ENCODE results near the gene ELMO1.

Gene ELMO1

DNA sequence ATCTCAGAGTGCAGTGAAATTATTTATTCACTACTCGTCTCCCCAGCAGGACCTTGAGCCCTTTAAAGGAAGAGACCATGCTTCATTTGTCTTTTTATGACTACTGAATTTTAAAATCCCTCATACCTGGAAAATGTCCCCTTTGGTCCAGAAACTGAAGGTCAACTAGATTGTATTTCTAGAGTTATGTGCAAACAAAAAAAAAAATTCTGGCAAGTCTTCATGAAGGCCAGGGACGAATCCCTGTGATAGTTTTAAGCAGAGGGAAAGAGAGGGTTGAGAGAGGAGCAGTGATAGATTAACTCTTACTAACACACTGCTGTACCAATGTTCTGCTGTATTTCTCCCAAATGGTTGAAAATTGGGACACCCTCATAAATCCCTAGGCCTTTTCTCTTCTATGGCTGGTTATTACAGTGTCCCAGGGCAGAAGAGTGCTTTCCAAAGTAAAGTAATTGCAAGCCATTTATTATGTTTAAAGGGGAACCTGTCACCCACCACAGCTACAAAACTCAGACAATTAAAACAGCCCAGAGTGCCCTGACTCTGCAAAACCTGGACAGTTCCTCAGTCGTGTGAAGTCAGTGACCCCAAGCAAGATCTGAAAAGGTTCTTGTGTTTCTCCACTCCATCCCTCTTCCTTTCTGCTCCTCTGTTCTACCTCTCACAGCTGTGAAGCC lies 541.6 kb downstream of the ELMO1 start:
- DNase-seq = peak; percentile 12

DNA sequence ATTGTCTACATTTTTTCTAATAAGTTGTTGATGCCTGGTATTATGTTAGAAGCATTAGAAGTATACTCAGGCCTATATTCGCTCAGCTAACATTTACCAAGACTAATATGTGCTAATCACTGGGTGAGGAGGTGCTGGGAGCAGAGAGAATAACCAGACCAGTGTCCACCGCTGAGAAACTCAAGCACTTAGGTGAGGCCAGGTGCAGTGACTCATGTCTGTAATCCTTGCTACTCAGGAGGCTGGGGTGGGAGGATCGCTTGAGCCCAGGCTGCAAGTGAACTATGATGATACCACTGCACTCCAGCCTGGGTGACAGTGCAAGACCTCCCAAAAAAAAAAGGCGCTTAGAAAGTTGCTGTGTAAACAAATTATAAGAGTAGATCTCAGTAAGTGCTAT lies 542.2 kb downstream of the ELMO1 start:
- no peak for DNase-seq

DNA sequence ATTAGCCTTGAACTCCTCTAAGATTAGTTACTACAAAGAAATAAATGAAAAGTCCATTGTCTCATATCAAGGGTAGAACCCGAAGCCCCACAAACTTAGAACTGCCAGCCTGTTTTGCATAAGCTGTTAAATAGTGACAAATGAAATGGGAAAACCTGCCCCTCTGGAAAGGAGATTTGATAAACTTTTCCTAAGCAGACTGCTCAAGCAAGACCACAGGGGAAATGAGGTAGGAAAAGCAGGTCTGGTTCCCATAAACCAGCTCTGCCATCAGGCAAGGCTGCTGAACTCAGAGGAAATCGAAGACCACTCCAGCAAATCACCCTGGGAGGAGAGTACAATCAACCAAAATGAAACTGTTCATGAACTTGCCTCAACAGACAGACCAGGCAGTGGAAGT lies 542.8 kb downstream of the ELMO1 start:
- DNase-seq = peak; percentile 8

DNA sequence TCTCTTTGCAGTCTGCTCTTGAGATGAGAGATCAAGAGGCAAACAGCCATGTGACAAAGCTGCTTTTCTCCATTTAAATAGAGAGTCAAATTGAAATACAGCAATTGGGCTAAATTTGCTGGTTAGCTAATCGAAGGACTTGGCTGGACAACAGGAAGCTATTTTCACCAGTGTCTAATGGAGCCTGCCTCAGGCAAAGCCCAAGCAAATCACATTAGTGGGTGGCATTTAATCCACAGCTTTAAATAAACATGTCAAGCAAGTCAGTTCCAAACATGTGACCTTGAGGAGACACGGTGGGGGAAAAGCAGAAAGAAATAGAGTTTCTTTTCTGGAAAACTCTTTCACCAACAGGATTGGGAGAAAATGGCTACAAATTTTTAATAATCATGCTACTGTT lies 543.9 kb downstream of the ELMO1 start:
- no peak for DNase-seq

DNA sequence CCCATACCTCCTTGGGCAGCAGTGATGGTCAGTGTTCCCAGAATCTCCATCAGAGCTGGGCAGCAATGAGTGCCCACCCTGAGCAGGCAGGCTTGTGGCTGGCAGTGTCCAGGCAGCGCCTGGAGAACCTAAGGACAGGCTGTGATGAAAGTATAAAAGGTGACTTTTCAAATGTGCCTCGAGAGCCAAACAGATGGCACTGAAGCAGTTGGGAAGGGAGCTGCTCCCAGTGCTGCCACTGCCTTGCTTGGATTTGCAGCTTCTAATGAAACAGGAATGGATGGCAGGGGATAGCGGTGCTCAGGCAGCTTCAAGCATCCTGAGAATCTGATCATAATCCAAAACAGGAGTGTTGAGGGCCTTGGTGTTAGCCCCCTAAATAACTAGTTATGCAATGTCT lies 544.6 kb downstream of the ELMO1 start:
- no peak for DNase-seq

DNA sequence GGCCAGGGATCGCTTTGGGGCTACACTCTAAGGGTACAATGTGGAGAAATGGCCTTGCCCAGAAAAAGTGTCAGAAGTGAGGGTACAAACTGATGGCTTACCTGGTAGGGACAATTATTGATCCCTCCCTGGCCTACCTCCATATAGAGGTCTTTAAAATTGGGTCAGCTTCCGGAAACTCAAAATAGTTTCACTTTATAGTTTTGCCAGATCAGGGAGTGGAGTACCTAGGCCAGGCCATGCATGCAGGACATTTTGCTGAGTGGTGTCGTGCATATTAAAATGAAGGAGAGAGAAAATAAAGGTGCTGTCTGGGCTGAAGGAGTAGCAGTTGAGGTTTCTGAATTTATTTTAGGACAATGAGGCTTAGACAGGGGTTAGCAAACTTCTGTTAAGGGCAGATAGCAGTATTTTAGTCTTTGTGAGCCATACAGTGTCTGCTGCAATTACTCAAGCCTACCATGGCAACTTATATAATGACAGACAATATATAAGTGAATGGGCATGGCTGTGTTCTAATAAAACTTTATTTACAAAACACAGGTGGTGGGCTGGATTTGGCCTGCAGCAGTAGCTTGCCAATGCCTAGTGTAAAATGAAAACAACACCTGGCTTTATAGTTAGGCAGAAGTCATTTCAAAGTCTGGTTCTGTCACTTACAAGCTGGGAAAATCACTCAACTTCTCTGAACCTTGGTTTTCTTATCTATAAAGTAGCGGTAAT lies 547.5 kb downstream of the ELMO1 start:
- DNase-seq = no peak

DNA sequence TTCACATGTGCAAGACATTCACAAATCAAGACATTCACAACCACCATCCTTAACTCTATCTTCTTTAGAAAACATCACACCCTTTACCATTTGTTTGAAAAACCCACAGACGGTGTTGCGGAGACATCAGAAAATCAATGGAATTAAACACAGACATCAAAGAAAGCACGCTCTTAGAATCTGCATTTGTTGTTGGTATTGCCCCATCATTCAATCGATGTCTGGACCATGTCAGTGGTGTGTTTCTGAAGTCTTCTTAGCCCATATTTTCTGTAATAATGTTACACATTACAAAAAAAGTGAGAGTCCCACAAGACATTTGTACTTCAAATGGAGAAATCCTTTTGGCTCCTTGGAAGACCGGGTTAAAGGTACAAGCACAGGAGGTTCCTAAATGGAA lies 550.5 kb downstream of the ELMO1 start:
- DNase-seq = no peak

DNA sequence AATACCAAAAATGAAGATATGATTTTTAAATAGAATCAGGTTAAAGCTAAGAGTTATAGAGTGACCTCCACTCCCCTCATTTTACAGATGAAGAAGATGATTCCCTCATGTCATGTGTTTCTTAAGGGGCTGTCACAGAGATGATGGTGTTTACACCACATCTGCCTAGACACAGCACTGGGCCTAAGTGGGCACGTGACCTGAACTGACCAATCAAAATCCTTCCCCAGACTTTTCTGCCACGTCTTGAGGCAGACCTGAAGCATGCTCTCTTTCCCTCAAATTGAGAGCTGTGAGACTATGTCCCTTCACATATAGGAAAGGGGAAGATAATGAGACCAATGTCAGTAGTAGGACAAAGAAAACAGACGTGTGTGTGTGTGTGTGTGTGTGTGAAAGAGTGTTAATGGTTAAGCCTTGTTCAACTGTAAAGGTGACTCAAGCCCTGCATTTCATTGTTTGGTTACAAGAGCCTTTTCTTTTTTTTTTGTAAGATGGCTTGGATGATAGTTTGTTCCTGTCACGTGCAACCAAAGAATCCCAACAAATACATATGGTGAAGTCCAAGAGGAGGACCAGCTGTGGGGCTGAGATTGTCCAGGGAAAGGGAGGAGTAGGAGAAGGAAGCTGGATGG lies 551.6 kb downstream of the ELMO1 start:
- DNase-seq = no peak

DNA sequence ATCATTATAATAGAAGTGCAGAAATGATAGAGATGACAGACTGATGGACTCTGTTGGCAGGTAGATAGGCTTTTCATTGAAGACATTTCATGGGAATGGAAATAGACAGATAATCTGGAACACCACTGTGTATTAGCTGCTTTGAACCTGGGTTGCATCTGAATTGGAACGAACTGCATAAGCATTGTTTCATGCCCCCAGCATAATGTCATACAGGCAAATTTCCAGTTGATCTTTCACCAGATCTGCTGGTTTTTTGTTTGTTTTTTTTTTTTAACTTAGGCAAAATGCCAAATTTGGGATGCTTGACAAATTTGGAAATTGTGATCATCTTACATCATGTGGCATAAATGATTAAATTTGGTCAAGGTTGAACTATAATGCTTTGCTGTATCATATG lies 552.2 kb downstream of the ELMO1 start:
- DNase-seq = no peak

DNA sequence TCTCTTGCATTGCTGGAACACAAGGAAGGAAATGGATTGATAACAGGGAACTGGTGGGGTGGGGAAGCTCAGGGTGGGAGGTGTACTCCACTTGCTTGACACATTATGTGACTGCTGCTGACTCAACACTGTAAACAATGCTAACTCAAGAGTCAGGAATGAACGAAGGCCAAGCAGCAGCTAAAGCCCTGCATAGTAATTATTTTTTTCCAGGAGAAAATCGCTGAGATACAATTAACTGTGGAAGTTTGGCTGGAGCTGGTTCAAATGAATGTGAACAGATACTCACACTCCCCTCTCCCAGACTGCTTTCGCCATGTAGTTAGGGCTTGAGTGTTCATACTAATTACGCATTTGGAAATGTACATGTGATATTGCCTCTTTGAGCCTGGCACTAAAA lies 553.5 kb downstream of the ELMO1 start:
- DNase-seq = no peak

DNA sequence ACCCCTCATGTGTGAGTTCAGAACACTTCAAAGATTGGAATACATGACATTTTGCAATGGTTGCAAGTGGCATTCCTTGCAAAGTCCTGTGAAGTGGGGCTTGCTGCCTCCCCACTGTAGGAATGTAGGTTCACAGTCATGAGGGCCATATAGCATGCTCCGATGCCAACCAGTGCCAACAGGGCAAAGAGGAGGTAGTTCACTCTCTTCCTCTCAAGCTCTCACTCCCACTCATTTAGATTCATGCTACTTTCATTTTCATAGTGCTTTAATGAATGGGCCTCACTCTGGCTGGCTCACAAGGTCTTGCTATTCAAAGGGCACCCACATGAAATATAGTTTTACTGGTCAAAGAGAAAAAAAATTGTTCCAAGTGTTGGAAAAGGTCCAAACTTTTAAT lies 554.5 kb downstream of the ELMO1 start:
- DNase-seq = no peak

DNA sequence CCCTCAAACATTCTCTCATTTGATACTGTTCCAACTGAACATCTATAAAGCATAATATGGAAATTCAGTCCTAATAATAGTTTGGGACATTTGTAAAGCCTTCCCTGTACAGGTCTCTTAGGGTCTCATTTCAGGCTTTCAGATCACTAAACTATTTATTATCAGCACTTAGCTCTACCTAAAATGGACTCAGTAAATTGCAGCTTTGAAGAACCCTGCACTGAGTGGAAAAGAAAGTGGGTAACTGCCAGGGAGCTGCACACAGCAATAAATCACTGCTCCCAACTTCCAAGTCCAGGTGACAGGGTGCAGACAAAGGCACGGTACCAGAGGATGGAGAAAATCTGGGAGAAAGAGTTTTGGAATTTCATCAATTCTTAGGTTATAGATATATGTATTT lies 559.5 kb downstream of the ELMO1 start:
- no peak for DNase-seq

DNA sequence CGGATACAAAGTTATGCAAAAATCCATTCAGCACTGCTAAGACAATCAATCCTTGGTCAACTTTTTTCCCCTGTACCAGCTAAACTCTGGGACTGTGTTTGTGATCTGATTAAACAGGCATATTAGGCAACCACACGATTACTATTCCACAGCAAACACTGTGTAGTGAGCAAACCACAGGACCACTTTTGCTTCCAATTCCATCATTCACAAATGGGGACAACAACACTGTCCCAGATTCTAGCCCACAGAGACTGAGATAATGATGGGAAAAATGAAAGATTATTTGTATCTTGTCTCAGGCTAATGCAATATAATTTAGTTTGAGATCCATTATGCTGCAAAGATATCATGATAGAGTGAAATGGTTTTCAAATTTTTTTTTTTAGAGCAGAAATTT lies 560.7 kb downstream of the ELMO1 start:
- DNase-seq = no peak

DNA sequence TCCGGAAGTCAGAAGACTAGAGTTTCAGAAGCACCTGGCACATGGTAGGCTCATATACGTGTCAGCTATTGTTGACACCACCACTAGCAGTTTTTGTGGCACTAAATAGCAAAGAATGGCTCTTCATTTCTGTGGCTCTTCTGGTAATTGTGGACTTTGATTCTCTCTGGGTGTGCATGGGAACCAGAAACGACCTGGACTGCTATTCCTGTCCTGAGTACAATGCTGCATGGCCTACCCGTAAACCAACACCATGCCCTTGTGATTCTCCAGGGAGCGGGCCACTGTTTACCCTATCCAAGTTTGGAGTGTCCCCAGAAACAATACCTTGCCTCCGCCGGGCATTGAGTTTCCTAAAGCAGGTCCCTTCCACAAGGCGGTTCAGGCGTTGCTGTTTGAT lies 561.4 kb downstream of the ELMO1 start:
- no peak for DNase-seq

DNA sequence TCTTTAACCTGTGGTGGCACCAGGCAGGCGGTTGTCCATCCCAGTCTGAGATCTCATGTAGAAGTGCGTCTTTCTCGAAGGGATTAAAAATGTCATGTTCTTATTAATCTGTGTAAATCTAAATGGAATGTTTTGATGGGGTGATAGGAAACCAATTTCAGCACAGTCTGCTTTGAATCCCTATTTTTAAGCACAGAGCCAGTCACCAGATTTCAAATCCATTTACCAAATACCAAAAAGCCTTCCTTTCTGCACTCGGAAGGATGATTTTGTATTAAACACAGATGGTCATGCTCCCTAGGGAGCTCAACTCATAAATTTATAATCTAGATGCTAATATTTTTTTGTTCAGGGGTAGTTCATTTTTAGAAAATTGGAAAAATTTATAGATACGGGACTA lies 563.8 kb downstream of the ELMO1 start:
- no peak for DNase-seq

DNA sequence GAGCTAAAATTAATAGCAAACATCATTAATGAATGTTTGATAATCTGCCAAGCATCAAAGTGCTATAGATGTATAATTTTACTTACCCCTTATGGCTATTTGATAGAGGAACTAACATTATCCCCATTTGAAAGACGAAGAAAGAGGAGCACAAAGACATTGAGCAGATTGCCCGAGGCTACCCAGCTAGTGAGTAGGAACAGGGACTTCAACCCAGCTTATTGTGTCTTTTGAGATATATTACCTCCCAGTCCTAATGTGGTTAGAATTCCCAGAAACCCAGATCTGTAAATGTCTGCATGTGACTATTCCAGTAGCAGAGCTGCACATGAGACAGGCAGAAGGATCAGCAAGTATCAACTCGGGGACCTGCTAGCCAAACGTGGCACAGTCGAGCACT lies 564.3 kb downstream of the ELMO1 start:
- no peak for DNase-seq

DNA sequence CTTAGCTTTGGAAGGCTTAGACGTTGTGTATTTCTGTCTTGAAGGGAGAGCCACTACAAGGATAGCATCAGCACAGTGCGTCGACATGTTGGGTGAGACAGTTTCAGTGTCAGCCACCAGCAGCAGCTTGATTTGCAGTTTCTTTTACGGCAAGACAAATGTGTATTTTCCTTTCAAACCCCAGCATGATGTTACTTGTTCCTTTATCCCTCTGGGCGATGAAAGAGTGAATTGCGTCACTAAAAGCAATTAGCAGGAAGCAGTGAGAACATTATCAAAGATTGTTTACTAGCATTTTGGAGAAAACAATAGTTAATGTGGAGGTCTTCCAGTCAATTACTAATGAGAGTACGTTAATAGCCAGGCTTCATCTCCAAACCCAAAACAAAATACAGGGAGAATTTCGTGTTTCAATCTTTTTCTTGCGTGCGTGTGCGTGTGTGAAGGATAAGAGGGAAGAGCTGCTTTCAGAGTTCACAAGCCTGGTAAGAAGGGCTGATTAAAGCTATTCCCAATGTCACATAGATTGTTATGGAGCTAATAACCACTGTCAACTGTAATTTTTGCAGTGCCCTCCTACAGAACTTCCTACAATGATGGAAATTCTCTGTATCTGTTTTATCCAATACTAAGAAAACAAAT lies 567.3 kb downstream of the ELMO1 start:
- no peak for DNase-seq

DNA sequence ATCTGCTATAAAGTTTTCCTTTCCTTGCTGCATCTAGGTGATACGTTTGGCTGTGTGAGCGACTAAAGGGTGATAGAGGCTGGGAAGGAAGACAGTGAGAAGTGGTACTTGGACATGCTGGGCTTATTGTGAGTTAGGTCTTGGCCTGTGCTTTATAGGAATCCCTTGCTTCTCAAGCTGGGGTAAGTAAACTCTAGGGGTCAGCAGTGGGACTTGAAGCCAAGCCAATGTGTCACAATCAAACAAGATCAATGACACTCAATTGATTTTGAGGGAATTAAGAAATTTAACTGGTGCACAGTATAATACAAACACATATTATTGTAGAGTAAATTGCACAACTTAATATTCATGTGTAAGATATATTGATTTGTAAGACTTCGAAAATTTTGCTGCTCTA lies 568.6 kb downstream of the ELMO1 start:
- DNase-seq = no peak

DNA sequence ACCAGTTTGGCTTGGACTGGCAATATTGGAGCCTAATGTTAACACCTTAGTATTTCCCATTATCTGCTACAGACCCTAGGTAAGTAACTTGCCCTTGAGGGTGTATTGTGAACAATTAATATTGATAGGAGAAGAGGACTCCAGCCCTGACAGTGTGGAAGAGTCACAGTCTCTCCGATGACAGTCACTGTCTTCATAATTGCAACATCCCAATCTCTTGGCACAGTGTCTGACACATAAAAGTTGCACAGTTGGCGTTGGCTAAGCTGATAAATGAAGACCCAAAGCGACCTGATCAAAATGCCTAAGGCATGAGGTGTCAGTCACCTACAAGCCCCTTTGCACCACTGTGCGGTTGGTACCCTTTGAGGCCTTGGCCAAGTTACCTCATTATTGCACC lies 569.6 kb downstream of the ELMO1 start:
- no peak for DNase-seq

DNA sequence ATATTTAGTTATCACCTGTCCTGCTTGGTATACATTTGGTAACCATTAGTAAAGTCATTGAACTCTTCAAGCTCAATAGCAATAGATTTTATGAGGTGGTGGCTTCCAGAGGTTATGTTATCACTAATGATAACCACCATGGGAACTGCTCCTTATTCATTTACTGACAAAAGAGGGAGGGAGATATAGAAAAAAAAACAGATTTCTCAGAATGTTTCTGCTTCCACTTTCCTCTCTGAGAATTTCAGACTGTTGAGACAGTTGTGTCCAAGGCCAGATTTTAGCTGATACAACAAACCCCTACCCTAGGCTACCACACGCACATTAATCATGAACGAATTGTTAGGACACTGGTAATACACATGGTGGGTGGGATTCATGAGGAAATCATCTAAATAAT lies 570.4 kb downstream of the ELMO1 start:
- DNase-seq = no peak

DNA sequence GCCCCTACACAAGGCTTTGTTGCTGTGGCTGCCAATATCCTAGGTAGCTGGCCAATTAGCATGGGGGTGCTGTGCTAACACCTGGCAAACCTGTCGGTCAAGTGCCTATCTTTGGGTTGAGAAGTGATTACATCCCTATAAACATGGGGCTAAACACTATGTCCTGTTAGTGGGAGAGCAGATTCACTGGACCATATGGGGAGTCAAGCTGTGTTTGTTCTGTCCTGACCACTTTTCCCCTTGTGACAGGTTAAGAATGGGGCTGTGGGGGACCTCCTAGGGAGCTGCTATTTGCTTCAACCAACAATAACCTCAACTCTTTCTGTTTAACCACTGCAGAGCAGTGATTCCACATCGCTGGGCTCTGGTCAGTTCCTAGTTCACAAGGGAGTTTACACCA lies 572.9 kb downstream of the ELMO1 start:
- no peak for DNase-seq

DNA sequence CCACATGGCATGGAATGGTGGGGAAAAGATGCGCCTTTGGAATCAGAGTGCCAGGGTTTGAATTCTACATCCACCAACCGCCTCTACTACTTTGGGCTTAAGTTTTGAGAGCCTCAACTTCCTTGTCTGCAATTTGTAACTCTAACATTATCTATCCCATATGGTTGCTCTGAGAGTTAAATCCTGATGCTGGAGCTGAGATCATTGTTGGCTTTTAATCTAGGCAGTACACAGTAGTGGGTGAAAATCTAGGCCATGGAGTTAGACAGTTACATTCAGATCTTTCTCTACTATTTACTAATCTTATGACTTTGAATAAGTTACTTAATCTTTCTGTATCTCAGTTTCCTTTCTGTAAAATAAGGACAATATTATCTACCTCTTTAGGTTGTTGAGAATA lies 574.6 kb downstream of the ELMO1 start:
- DNase-seq = no peak

DNA sequence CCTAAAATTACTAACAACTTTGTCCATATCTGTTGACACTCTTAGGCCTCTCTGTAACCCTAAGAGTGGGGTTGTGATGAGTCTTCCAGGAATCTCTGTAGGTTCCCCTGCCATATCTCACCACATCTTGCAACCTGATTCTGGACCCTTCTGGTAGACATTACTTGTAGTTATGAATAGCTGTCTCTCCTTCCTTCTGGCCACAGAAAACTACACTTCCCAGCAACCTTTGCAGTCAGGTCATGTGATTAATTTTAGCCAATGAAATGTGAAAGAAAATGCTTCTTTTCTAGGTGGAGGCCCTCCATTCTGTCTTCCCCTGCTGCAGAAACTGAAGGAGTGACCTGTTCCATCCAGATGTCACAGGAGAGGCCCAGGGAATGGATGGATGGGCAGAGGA lies 576.8 kb downstream of the ELMO1 start:
- DNase-seq = no peak

DNA sequence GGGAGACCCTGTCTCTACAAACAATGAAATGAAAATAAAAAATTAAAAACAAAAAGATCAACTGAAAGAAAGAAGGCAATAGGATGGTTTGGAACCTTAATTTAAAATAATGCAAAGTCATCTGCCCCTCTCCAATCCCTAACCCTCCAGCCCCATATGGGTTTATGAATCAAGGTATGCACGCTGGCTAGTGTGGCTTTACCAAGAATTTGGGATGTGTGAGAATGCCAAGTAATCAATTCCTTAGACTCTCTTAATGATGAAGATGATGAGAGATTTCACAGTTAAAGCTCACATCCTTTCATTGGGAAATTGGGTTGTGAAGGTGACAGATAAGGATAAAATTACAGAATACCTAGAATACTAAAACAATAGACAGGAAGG lies 577.3 kb downstream of the ELMO1 start:
- DNase-seq = no peak

Data from right kidney (tissue), 1 donor.